NCI-H526 treated with DMSO at 0.1 percent for 48 hours (cell line): Measurements from ENCODE around the gene KIF16B.
"Not testable (repeated sequence)": the region's sequence is repeated elsewhere in the genome, so short reads cannot be mapped to it uniquely, and the experiment has no call there.

Experiments
- DNase-seq: peaks from one replicate; lab custom pipeline; 2025; lab: John Stamatoyannopoulos, UW

KIF16B gene

DNA sequence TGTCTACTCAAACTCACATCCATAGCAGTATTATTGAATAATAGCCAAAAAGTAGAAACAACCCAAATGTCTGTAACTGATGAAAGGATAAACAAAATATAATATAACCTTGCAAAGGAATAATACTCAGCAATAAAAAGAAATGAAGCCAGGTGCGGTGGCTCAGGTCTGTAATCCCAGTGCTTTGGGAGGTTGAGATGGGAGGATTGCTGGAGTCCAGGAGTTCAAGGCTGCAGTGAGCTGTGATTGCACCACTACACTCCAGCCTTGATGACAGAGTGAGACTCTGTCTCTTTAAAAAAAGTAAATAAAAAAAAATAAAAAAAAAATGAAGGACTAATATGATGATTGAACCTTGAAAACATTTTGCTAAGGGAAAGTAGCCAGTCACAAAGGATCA lies 22.1 kb upstream of the KIF16B start:
- no peak for DNase-seq

DNA sequence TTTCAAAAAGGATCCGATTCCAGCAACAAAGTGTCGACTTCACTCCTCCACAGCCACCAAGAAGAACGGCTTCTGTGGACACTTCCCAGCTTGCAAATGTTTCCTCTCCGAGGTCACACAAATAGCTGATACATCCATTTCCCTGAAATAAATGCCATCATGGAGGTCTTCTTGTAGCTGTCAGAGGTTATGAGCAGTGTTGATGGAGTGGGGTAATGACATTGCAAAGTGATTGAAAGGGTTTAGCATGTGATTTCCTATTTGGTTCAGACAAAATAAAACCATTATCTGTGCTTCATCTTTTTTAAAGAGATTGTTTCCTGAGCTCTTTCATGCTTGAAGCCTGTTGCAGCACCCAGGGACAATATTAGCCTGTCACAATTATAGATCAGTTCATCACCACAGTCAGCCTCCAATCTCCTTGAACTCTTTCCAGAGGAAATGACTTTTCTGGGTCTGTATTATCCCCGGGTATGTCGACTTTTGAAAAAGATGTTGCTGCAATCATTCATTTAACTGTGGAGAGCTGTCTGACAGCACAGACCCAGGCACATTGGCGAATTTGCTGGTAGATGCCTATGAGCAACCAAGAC lies 16.9 kb upstream of the KIF16B start:
- no peak for DNase-seq

DNA sequence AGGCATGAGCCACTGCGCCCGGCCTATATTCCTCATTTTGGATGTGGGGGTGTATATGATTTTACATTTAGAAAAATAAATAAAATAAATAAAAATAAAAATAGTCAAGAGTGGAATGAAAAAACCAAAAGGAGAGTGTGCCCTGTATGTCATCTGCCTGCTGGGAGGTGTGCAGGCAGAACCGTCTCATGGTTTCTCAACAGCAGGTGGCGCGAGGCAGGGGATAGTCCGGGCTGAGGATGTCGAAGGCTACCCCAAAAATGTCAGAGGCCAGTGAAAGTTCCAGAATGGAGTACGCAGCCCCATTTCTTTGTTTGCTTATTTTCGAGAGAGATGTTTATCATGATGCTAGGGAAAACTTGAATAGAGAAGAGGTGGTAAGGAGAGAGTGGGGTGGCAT lies 16.4 kb upstream of the KIF16B start:
- DNase-seq, result no peak

DNA sequence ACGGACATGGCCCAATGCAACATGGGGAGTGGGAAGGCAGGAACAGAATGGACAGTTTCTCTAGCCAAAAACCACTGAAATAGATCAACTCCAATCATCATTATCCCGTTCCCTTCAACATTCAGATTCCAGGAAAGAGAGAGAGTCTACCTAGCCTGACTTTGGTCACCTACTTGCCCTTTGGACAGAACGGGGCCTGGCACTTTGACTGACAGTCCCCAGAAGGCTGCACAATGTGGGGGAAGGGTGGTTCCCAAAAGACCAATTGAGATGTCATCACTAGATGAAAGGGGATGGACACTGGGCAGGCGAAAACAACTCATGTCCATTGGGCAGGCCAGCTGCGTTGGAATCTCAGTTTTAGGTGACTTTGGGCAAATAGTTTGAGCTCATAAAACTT lies 15.0 kb upstream of the KIF16B start:
- no peak for DNase-seq

GRCh38 chr20:16587066-16587465 lies 13.8 kb upstream of the KIF16B start:
- no peak for DNase-seq

GRCh38 chr20:16583474-16583873 lies 10.2 kb upstream of the KIF16B start:
- no peak for DNase-seq

GRCh38 chr20:16581241-16581640 lies 8.0 kb upstream of the KIF16B start:
- DNase-seq, result no peak

GRCh38 chr20:16580620-16581019 lies 7.4 kb upstream of the KIF16B start:
- DNase-seq, result no peak

- DNase-seq, result peak; percentile 11
These were observed 6.9 kb upstream of the KIF16B start for GRCh38 chr20:16580147-16580546.

- DNase-seq, result no peak
These were observed 3.0 kb upstream of the KIF16B start for GRCh38 chr20:16576219-16576618.

- DNase-seq, result no peak
These were observed 2.3 kb upstream of the KIF16B start for GRCh38 chr20:16575390-16576140.

DNA sequence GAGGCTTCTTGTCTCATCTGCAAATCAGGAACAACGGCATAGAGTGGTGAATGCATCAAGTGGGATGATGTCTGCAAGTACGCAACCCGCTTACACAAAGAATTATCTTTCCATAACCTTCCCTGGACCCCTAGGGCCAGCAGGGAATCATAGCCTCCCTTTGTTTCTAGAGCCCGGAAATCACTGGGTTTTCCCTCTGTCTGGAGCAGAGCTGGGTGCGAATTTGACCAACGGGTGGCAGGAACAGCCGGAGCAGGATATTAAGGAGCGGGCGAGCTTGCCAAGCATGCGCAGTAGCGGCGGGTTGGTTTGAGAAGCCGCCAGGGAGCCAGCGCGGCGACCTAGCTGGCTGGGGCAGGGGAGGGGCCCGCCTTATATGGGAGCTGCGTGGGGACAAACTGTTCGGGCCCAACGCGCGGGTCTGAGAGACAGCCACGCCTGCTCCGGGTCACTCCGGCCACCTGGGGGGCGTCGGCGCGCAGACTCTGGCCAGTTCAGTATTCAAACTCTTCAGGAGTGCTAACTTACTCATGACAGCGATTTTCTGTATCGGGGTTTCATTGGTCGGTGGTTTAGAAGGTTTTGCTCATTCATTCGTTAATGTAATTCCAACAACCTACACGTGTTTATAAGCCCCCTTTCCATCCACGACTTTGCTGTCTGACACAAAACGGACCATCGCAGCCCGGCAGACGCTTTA lies 1.6 kb upstream of the KIF16B start:
- DNase-seq, result peak; percentile 83

DNA sequence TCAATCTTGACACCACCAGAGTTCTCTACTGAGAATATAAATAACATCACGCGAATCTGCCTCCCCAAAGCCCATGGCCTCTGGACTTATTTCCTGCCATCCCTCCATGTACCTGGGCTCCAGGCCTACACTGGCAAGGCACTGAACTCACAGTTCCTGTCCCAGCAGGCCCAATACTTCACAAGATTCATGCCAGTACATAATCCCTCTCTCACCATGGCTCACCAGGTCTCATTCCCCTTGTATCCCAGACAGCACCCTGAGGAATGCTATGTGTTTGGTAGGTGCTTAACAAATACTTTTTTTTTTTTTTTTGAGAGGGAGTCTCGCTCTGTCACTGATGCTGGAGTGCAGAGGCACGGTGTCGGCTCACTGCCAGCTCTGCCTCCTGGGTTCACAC lies 1.9 kb downstream of the KIF16B start:
- no peak for DNase-seq

DNA sequence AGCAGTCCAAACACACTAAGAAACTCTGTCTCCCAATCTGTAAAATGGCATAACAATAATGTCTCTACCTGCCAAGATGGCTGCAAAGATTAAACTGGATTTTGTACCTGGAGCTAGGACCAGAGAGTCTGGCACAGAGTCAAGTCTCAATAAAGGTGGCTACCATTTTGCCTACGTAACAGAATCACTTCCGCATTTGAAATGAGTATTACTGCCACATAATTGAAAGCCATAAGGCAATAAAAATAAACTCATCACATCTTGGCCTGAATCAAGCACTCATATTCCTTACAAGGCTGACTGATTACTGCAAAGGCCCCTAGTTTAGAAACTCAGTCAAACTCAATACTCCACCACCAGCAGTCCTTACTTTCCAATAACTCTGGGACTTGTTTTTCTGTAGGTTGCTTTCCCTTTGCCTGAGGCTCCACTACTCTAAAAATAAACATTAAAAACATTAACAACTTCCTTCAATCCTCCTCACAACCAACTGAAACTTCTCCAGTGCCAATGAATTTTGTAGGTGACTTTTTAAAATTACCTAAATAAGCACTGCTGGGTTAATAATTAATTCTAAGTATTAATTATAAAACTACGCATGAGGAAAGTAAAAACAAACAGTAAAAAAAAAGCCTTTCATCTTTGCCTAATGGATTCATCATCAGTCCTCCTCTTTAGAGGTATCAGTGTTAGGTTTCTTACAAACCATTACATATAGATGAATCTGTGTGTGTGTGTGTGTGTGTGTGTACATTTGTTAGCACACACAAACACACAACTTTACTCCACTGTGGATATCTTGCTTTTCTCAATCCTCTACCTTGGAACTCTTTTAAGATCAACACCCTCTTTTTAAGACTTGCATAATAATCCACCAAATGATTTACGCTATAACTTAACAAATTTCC lies 3.7 kb downstream of the KIF16B start:
- DNase-seq, result no peak

DNA sequence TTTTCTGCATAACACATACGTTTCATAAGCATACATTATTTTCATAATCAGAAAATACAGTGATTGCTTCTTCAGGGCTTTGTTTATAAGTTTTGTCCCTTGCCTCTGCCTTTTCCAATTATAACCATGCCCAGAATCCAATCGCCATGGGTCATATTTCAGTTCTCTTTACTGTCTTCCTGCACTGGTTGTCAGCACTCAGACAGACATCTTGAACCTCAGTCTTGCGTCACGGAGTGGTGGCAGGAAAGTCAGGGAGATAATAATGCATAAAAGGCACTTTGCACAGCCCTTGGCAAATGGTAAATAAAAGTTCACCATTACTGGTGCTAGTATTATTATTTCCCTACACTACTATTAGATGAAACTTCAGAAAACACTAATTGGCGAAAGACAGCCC lies 7.2 kb downstream of the KIF16B start:
- DNase-seq, result no peak

DNA sequence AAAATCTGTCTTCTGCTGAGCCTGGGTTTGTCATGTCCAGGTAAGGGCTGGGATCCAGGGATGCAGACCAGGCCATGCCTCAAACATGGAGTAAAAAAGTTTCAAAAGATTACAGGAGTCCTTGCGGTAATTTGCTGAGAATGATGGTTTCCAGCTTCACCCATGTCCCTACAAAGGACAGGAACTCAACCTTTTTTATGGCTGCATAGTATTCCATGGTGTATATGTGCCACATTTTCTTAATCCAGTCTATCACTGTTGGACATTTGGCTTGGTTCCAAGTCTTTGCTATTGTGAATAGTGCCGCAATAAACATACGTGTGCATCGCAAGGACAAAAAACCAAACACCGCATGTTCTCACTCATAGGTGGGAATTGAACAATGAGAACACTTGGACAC lies 9.2 kb downstream of the KIF16B start:
- DNase-seq, result not testable (repeated sequence)

- no peak for DNase-seq
These were observed 10.0 kb downstream of the KIF16B start for GRCh38 chr20:16563066-16563806.

GRCh38 chr20:16562259-16562658 lies 11.0 kb downstream of the KIF16B start:
- DNase-seq, result no peak

DNA sequence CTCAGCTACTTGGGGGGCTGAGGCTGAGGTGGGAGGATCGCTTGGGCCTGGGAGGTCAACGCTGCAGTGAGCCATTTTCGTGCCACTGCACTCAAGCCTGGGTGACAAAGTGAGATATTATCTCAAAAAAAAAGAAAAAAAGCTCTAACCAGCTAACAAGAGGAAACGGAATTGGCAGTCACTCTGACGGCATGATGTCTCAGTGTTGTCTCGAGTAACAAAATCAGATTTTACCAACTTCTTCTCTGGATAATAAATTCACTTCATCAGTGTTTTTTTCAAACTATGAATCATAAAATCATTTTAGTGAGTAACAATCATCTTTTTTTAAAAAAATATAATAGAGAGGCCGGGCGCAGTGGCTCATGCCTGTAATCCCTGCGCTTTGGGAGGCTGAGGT lies 12.6 kb downstream of the KIF16B start:
- DNase-seq, result no peak

- DNase-seq, result no peak
These were observed 13.0 kb downstream of the KIF16B start for GRCh38 chr20:16560216-16560615.

- DNase-seq, result no peak
These were observed 16.9 kb downstream of the KIF16B start for GRCh38 chr20:16556301-16556700.

GRCh38 chr20:16555754-16556153 lies 17.5 kb downstream of the KIF16B start:
- DNase-seq, result no peak
